WTC11 (cell line): ENCODE measurements around the gene MDGA2. TPM values are rescaled to one million over a fixed set of nuclear protein-coding genes. Genes with fewer than 3 reads are reported as not detected.

Experiments used
- ATAC-seq: fragments of 200-7000 bp; cut with Tn5 transposase; 2 replicates; pipeline ENCODE4 v1.10.0; 2021; ENCODE audit warnings: mild to moderate bottlenecking, moderate library complexity
- CTCF ChIA-PET: fragments of 300-600 bp; sonication (Branson Sonifier 250); formaldehyde crosslinking; loops from one replicate; lab custom pipeline; 2021; ENCODE audit warnings: antibody characterized with exemption; lab: Charles Lee
- POLR2A ChIA-PET: fragments of 350-600 bp; sonication (Branson Sonifier 250); formaldehyde crosslinking; loops from one replicate; lab custom pipeline; 2021; ENCODE audit warnings: antibody characterized with exemption; lab: Charles Lee
- DNase-seq: peaks from one replicate; pipeline ENCODE4 v3.0.0; 2021; ENCODE audit warnings: low spot score
- H3K27ac Mint-ChIP-seq: 2 replicates; pipeline ENCODE4 v1.8.0; 2021; ENCODE audit warnings: mixed read lengths
- H3K27me3 Mint-ChIP-seq: 2 replicates; pipeline ENCODE4 v1.8.0; 2021; ENCODE audit warnings: low read depth, mild to moderate bottlenecking, moderate library complexity, mixed read lengths
- H3K36me3 Mint-ChIP-seq: 2 replicates; pipeline ENCODE4 v1.8.0; 2021; ENCODE audit warnings: mixed read lengths
- H3K4me1 Mint-ChIP-seq: 2 replicates; pipeline ENCODE4 v1.8.0; 2022; ENCODE audit warnings: mixed read lengths
- H3K4me3 Mint-ChIP-seq: 2 replicates; pipeline ENCODE4 v1.8.0; 2021; ENCODE audit warnings: mild to moderate bottlenecking, moderate library complexity, mixed read lengths
- H3K9me3 Mint-ChIP-seq: 2 replicates; pipeline ENCODE4 v1.8.0; 2021; ENCODE audit warnings: mixed read lengths
- ATF2 ChIP-seq: sonication (generic); formaldehyde crosslinking; IDR thresholded peaks from 2 replicates; pipeline ENCODE4 v1.8.1; 2022; ENCODE audit warnings: low read depth, missing genetic modification reagents, borderline replicate concordance
- EMX1 ChIP-seq: fragments of 250-450 bp; sonication (Bioruptor Pico); IDR thresholded peaks from 2 replicates; pipeline ENCODE4 v1.8.0; 2021; ENCODE audit warnings: mild to moderate bottlenecking
- ESRRA ChIP-seq: sonication (generic); formaldehyde crosslinking; IDR thresholded peaks from 2 replicates; pipeline ENCODE4 v1.8.1; 2022; ENCODE audit warnings: mild to moderate bottlenecking, missing genetic modification reagents, borderline replicate concordance
- FOXJ3 ChIP-seq: sonication (generic); formaldehyde crosslinking; IDR thresholded peaks from 2 replicates; pipeline ENCODE4 v1.9.0; 2021; ENCODE audit warnings: missing genetic modification reagents, mild to moderate bottlenecking, borderline replicate concordance
- HMGXB4 ChIP-seq: sonication (generic); formaldehyde crosslinking; IDR thresholded peaks from 2 replicates; pipeline ENCODE4 v1.8.1; 2023; ENCODE audit warnings: mild to moderate bottlenecking, moderate library complexity, missing genetic modification reagents
- IRF2 ChIP-seq: sonication (generic); formaldehyde crosslinking; IDR thresholded peaks from 2 replicates; pipeline ENCODE4 v1.8.0; 2022; ENCODE audit warnings: low read depth, missing genetic modification reagents, borderline replicate concordance
- JUN ChIP-seq: sonication (generic); formaldehyde crosslinking; IDR thresholded peaks from 2 replicates; pipeline ENCODE4 v1.8.0; 2023; ENCODE audit warnings: mild to moderate bottlenecking, missing genetic modification reagents
- NFYB ChIP-seq: sonication (generic); formaldehyde crosslinking; conservative IDR thresholded peaks from 2 replicates; pipeline ENCODE4 v1.8.0; 2022; ENCODE audit warnings: low read depth, missing genetic modification reagents
- OVOL2 ChIP-seq: fragments of 250-450 bp; sonication (Bioruptor Pico); IDR thresholded peaks from 2 replicates; pipeline ENCODE4 v1.9.0; 2021; ENCODE audit warnings: mild to moderate bottlenecking, borderline replicate concordance
- PRDM15 ChIP-seq: sonication (generic); formaldehyde crosslinking; IDR thresholded peaks from 2 replicates; pipeline ENCODE4 v1.8.0; 2022; ENCODE audit warnings: missing genetic modification reagents
- ZBTB21 ChIP-seq: sonication (generic); formaldehyde crosslinking; IDR thresholded peaks from 2 replicates; pipeline ENCODE4 v1.8.1; 2023; ENCODE audit warnings: mild to moderate bottlenecking, missing genetic modification reagents, borderline replicate concordance
- ZNF281 ChIP-seq: sonication (generic); formaldehyde crosslinking; IDR thresholded peaks from 2 replicates; pipeline ENCODE4 v1.8.0; 2023; ENCODE audit warnings: mild to moderate bottlenecking, missing genetic modification reagents
- ZNF416 ChIP-seq: fragments of 250-450 bp; sonication (Bioruptor Pico); IDR thresholded peaks from 2 replicates; pipeline ENCODE4 v1.9.0; 2021; ENCODE audit warnings: mild to moderate bottlenecking, inconsistent platforms
- ZSCAN18 ChIP-seq: fragments of 250-450 bp; sonication (Bioruptor Pico); IDR thresholded peaks from 2 replicates; pipeline ENCODE4 v2.1.2; 2022; ENCODE audit warnings: mild to moderate bottlenecking, moderate library complexity
- total RNA-seq: library from RNA; stranded (reverse); gene quantifications from 3 replicates; pipeline ENCODE4 v1.2.3, GENCODE V29; 2021
- TF ChIP-seq, protein P1 (sequence below): sonication (generic); formaldehyde crosslinking; conservative IDR thresholded peaks from 2 replicates; pipeline ENCODE4 v1.8.1; 2022; ENCODE audit warnings: mild to moderate bottlenecking, missing genetic modification reagents

MDGA2 gene
- total RNA-seq, 1 experiment from 2014 or later = 4.9 TPM

DNA sequence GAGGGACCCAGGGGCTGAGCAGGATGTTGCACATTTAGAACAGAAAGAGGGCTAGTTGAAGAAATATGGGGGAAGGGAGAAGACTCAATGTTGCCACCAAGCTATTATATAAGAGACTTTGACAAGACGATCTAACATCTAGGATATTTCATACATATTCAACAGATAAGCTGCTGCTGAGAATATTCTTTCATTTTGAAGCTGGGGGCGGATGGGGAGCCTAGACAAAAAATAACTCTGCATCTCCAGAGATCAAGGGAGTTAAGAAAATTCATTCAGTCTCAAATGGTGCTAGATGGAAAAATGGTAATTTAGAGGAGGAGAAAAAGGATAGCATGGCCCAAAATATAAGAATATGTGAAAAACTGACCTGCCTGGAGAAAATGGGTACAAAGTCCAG is 415.6 kb downstream of the MDGA2 start:
- no peak for DNase-seq
- Mint-ChIP-seq H3K9me3 (peaks cover 32% of the 10 kb centered on the region), H3K4me1 (peaks cover 6% of the 10 kb centered on the region; the same call in 1 of the 2 replicates), H3K27me3 (no peaks in the 10 kb centered on the region), H3K4me3 (no peak overlapping the region), H3K27ac (no peak overlapping the region), H3K36me3 (peaks cover 9% of the 10 kb centered on the region)
- ATAC-seq = no peak
- CTCF ChIA-PET = no interaction called here
- TF ChIP-seq PRDM15 (CRISPR knock-in tag) (no peak), ATF2 (CRISPR knock-in tag) (no peak), ZSCAN18 (no peak), ESRRA (CRISPR knock-in tag) (no peak), ZBTB21 (CRISPR knock-in tag) (no peak), OVOL2 (no peak), EMX1 (CRISPR knock-in tag) (no peak), IRF2 (CRISPR knock-in tag) (no peak), ZNF281 (CRISPR knock-in tag) (no peak), NFYB (CRISPR knock-in tag) (no peak), JUN (CRISPR knock-in tag) (no peak), FOXJ3 (no peak), ZNF416 (CRISPR knock-in tag) (no peak), HMGXB4 (no peak)
- TF ChIP-seq, protein P1, sequence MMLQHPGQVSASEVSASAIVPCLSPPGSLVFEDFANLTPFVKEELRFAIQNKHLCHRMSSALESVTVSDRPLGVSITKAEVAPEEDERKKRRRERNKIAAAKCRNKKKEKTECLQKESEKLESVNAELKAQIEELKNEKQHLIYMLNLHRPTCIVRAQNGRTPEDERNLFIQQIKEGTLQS (CRISPR knock-in tag) = no peak
- POLR2A ChIA-PET = no interaction called here
